SK-N-DZ (cell line): ENCODE results near the gene RHOXF1. TPM values are rescaled to one million over a fixed set of nuclear protein-coding genes. Genes with fewer than 3 reads are reported as not detected.
"Not testable (repeated sequence)": the region's sequence is repeated elsewhere in the genome, so short reads cannot be mapped to it uniquely, and the experiment has no call there.

Source experiments
- DNase-seq: peaks from one replicate; pipeline ENCODE4 v3.0.0-alpha.2; 2015; ENCODE audit warnings: low spot score
- polyA plus RNA-seq, 2 experiments: library from polyadenylated mRNA; depleted of rRNA; stranded (reverse); fragments of >200 nt; gene quantifications; 2 replicates each; pipeline ENCODE4 v1.2.3, GENCODE V29; 2014

RHOXF1 gene
- not detected in 2 replicates for polyA plus RNA-seq (2014; cell fraction: cytosol; rRNA removed)
- not detected in 2 replicates for polyA plus RNA-seq (2014; cell fraction: nucleus; rRNA removed)

GRCh38 chrX:120115438-120115963 is at the start of gene RHOXF1:
Gene RHOXF1 (minus strand): TSS chrX:120115913. CDS start chrX:120115862, 51 bp downstream.
- no peak for DNase-seq

GRCh38 chrX:120159086-120159485 is 43.4 kb upstream of the RHOXF1 start:
- not testable (repeated sequence) for DNase-seq

GRCh38 chrX:120158313-120158712 is 42.6 kb upstream of the RHOXF1 start, which contains the start of gene RHOXF2:
Gene RHOXF2 (plus strand): TSS chrX:120158613. CDS start chrX:120158751, 138 bp downstream.
- not testable (repeated sequence) for DNase-seq

GRCh38 chrX:120150109-120150744 is 34.5 kb upstream of the RHOXF1 start:
- not testable (repeated sequence) for DNase-seq

- no peak for DNase-seq
Measured at GRCh38 chrX:120147537-120147936, 31.8 kb upstream of the RHOXF1 start.

- not testable (repeated sequence) for DNase-seq
Measured at GRCh38 chrX:120146323-120146722, 30.6 kb upstream of the RHOXF1 start.

- no peak for DNase-seq
Measured at GRCh38 chrX:120145295-120145925, 29.7 kb upstream of the RHOXF1 start.

- peak; percentile 55 for DNase-seq
Measured at GRCh38 chrX:120144178-120144844, 28.6 kb upstream of the RHOXF1 start.

- DNase-seq = no peak
Measured at GRCh38 chrX:120140293-120140981, 24.7 kb upstream of the RHOXF1 start.

GRCh38 chrX:120137439-120137838 is 21.7 kb upstream of the RHOXF1 start:
- DNase-seq = no peak

GRCh38 chrX:120136840-120137239 is 21.1 kb upstream of the RHOXF1 start:
- no peak for DNase-seq

- DNase-seq = no peak
Measured at GRCh38 chrX:120136128-120136527, 20.4 kb upstream of the RHOXF1 start.

- not testable (repeated sequence) for DNase-seq
Measured at GRCh38 chrX:120128306-120128846, 12.7 kb upstream of the RHOXF1 start.

- DNase-seq = no peak
Measured at GRCh38 chrX:120125444-120125843, 9.7 kb upstream of the RHOXF1 start.

- no peak for DNase-seq
Measured at GRCh38 chrX:120120223-120120622, 4.5 kb upstream of the RHOXF1 start.

- no peak for DNase-seq
Measured at GRCh38 chrX:120111611-120112010, 4.1 kb downstream of the RHOXF1 start.

GRCh38 chrX:120109378-120109777 is 6.3 kb downstream of the RHOXF1 start:
- no peak for DNase-seq

GRCh38 chrX:120104707-120105106 is 11.0 kb downstream of the RHOXF1 start:
- not testable (repeated sequence) for DNase-seq

- not testable (repeated sequence) for DNase-seq
Measured at GRCh38 chrX:120101057-120101456, 14.7 kb downstream of the RHOXF1 start.

- DNase-seq = no peak
Measured at GRCh38 chrX:120090208-120090607, 25.5 kb downstream of the RHOXF1 start.
